ENCODE data around the gene CLDND2.

DNA sequence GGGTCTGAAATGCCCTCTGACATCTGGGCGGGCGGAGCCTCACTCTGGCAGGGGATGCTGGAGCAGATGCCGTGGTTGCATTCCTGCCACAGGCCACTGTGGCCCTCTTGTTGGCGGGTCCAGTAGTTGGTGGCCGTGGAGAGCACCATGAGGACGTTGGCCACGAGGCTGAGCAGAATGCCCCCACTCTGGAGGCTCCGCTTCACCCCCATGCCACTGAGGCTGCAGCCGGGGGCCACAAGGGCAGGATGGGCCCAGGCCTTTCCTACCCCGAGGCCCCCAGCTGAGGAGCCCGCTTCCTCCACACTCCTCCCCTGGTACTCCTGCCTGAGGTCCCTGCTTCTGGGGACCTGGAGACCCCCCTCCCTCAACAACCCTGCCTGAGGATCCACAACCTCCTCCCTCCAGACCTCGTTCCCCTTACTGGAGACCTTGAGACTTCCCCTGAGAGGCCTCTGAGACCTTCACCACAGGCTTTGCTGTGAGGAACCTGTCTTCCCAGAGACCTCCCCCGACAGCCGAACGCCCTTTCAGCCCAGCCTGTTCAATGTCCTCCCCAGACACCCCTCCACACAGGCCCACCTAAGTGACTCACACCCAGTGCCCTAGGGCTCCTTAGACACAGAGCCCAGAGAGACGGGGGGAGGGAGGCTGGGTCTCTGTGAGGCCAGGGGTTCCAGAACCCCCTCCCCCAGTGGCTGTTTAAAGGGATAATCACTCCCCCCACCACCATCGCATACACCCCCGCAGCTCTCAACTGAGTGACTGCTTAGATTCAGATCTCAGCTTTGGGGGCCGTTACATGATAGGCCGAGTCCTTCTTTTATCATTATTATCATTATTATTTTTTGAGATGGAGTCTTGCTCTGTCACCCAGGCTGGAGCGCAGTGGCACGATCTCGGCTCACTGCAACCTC lies at the start of gene CLDND2:
- TF ChIP-seq, protein P1, sequence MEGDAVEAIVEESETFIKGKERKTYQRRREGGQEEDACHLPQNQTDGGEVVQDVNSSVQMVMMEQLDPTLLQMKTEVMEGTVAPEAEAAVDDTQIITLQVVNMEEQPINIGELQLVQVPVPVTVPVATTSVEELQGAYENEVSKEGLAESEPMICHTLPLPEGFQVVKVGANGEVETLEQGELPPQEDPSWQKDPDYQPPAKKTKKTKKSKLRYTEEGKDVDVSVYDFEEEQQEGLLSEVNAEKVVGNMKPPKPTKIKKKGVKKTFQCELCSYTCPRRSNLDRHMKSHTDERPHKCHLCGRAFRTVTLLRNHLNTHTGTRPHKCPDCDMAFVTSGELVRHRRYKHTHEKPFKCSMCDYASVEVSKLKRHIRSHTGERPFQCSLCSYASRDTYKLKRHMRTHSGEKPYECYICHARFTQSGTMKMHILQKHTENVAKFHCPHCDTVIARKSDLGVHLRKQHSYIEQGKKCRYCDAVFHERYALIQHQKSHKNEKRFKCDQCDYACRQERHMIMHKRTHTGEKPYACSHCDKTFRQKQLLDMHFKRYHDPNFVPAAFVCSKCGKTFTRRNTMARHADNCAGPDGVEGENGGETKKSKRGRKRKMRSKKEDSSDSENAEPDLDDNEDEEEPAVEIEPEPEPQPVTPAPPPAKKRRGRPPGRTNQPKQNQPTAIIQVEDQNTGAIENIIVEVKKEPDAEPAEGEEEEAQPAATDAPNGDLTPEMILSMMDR (IDR thresholded peaks at IDR 0.05) = no peak
- TF ChIP-seq POLR2A (IDR thresholded peaks at IDR 0.05) = no peak

All from Peyer's patch (tissue), 4 donors.